Cardiac fibroblast (primary cell): ENCODE results near the gene NRXN3.
"Not testable (repeated sequence)": the region's sequence is repeated elsewhere in the genome, so short reads cannot be mapped to it uniquely, and the experiment has no call there.

ENCODE experiments used
- DNase-seq, 2 donors: peaks; one replicate each; pipeline versions ENCODE4 v3.0.0 to v3.0.0-alpha.2; 2010; ENCODE audit warnings: low read depth in 2 of 2
- H3K4me3 ChIP-seq, 2 donors: replicated peaks in 1 of 2; 1 replicate in 1 of 2; 2 replicates in 1 of 2; pipeline ENCODE4 v1.5.1; 2011; ENCODE audit warnings: low read depth in 2 of 2, low read length in 2 of 2, mild to moderate bottlenecking in 2 of 2, moderate library complexity in 1 of 2
- TF ChIP-seq, protein P1 (sequence below): IDR thresholded peaks from one replicate; pipeline ENCODE4 v1.5.1; 2011; ENCODE audit warnings: low read depth, mild to moderate bottlenecking, low read length, inconsistent platforms

Gene NRXN3

GRCh38 chr14:79745046-79745445 lies 1574.9 kb downstream of the NRXN3 start:
- H3K4me3 ChIP-seq, result no peak overlapping the region
- DNase-seq, result no peak

GRCh38 chr14:79749065-79749464 lies 1578.9 kb downstream of the NRXN3 start:
- TF ChIP-seq, protein P1, sequence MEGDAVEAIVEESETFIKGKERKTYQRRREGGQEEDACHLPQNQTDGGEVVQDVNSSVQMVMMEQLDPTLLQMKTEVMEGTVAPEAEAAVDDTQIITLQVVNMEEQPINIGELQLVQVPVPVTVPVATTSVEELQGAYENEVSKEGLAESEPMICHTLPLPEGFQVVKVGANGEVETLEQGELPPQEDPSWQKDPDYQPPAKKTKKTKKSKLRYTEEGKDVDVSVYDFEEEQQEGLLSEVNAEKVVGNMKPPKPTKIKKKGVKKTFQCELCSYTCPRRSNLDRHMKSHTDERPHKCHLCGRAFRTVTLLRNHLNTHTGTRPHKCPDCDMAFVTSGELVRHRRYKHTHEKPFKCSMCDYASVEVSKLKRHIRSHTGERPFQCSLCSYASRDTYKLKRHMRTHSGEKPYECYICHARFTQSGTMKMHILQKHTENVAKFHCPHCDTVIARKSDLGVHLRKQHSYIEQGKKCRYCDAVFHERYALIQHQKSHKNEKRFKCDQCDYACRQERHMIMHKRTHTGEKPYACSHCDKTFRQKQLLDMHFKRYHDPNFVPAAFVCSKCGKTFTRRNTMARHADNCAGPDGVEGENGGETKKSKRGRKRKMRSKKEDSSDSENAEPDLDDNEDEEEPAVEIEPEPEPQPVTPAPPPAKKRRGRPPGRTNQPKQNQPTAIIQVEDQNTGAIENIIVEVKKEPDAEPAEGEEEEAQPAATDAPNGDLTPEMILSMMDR, result no peak
- no peak overlapping the region for H3K4me3 ChIP-seq
- DNase-seq, result no peak

More at GRCh38 chr14:79745046-79745445, 1574.9 kb downstream of the NRXN3 start:
- TF ChIP-seq, protein P1, result no peak

- H3K4me3 ChIP-seq, result no peak overlapping the region
- DNase-seq, result no peak
- TF ChIP-seq, protein P1, result no peak
Measured at GRCh38 chr14:79758985-79759384, 1588.8 kb downstream of the NRXN3 start.

GRCh38 chr14:79764323-79764722 lies 1594.2 kb downstream of the NRXN3 start:
- H3K4me3 ChIP-seq, result no peak overlapping the region
- DNase-seq, result no peak
- TF ChIP-seq, protein P1, result no peak

DNA sequence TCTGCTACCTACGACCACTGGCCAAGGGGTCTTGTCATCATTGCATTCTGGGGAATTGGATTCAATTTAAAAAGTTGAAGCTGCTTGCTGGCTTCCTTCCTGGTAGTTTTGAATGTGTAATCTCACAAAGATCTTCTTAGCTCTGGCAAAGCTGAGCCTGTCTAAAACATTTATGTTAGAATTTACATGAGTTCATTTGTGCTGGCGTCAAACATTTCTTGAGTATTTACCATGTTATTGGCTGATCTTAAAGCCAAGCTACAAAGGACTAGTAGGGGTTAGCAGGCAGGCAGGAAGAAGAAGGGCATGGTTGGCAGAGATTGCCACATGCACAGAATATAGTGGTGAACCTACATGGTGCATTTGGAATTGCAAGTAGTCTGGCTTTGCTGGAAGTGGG lies 1596.3 kb downstream of the NRXN3 start:
- DNase-seq, result no peak
- H3K4me3 ChIP-seq, result no peak overlapping the region
- TF ChIP-seq, protein P1, result no peak

- DNase-seq, result no peak
- H3K4me3 ChIP-seq, result no peak overlapping the region
- TF ChIP-seq, protein P1, result no peak
Measured at GRCh38 chr14:79767251-79767650, 1597.1 kb downstream of the NRXN3 start.

DNA sequence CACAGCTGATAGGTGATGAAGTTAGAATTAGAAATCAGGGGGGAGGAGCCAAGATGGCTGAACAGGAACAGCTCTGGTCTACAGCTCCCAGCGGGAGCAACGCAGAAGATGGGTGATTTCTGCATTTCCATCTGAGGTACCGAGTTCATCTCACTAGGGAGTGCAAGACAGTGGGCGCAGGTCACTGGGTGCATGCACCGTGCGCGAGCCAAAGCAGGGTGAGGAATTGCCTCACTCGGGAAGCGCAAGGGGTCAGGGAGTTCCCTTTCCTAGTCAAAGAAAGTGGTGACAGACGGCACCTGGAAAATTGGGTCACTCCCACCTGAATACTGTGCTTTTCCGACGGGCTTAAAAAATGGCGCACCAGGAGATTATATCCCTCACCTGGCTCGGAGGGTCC lies 1597.5 kb downstream of the NRXN3 start:
- H3K4me3 ChIP-seq, DNase-seq: not testable (repeated sequence)
